ENCODE results near the gene CNTN5.

CNTN5 gene

DNA sequence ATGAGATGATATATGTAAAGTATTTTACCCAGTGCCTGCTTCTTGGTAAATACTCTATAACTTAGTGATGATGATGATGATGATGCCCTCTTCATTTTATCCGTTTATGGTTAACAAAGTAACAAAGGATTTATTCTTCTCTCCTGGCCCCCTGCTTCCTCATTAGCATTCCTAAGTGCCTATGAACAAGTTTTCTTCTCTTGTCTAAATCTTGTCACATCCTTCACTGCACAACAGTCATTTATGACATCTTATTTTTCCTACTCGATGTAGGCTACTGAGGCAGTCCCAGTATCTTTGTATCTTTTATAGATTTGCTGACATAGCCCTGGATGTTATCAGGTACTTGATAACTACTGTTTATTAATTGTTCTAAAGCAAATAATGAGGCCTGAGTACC, 911.9 kb downstream of the CNTN5 start:
- no peak for DNase-seq (ENCODE audit: low read depth)

DNA sequence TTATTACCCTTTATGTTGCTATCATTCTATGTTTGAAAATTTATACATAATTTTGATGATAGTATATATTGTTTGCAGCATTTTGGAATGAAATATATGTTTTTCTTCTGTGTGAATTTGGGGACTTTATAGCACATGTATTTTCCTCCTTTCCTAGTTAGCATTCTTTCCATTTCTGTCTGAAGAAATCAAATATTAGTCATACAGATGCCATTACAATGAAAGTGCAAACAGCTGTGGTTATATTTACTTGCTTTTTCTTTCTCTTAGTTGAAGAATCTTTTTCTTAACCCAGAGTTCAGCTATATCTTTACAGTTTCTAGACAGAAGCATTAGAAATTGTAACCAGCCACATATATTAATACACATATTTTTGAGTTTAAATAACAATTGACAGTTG, 913.3 kb downstream of the CNTN5 start:
- DNase-seq (ENCODE audit: low read depth): no peak

DNA sequence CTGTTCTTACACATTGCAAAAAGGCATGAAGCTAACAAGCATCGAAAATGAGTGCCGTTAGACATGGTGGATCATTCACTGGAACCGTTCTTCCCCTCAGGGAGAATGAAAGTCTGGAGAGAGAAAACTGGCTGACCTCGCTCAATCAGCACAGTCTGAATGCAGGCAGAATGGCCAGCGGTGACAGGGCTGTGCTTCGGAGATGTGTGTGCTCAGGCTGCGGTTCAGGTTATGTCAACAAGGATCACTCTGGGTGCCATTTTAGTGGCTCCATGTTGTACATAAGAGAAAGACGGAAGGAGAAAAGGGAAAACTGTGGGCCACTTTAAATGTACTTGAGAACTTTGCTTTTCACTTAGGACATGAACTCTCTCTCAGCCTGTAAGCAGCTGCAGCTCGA, 916.6 kb downstream of the CNTN5 start:
- no peak for DNase-seq (ENCODE audit: low read depth)

DNA sequence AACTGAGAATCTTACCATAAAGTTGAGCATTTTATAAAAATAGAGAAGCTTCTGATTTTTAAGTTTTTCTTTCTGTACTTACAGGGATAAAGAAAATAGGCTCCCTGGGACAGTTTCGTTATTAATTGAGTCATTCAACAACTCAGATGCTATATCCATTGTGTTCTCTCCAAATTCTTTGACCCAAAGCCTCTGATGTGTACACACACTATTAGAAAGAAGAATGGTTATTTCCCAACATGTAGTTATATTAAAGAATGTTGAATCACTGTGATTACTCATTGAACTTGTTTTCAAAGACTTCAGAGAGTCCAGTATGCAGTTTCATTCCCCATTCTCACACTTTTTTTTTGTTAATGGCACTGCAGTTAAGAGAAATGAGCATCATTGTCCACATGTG, 932.1 kb downstream of the CNTN5 start:
- DNase-seq (ENCODE audit: low read depth): no peak

DNA sequence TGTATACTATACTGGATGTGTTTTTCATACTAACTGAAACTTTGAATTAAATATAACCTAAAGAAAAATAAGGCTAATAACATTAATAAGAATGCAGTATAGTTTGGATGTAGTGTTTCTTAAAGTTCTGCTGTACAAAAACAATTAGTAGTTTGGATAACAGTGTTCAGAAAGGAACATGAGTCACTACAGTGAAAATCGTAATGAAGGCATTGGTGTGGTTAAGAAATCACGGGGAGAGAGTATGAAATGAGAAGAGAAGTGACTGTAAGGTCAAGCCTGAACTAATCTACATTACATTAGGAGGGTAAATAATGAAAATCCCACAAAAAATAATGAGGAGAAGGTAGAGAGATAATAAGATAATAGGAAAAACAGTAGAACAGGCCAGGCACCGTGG, 939.8 kb downstream of the CNTN5 start:
- no peak for DNase-seq (ENCODE audit: low read depth)

DNA sequence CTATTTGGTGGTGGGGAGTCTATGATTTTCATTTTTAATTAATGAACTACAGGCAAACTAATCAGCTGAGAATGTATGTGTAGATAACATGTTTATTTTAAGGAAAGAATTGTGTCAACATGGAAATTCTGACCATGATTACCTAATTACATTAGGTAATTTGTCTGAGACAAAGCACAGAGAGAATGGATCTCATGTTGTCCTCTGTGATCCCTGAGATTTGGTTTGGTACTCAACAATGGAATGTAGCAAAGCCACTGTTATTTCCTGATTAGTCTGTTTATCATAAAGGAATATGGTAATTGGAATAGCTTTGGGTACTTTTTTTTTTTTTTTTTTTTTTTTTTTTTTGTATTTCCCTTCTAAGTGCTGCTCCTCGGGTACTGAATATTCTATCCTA, 947.6 kb downstream of the CNTN5 start:
- DNase-seq (ENCODE audit: low read depth): no peak

DNA sequence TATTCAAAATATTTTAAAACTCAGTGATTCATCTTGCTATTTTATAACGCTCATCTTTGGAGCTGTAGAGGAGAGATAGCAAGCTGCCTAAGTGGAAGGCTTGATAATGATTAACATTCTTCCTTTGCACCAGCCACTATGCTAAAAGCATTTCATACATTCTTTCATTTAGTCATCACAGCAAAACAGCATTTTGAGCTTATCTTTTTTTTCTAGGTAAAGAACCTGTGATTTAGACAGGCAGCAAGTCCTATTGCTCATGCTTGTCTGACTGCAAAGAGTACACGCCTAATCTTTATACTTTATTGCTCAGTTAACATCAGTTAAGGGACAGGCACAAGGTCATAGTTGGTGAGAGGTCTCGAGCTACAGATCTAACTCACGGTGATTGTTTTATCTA, 953.2 kb downstream of the CNTN5 start:
- no peak for DNase-seq (ENCODE audit: low read depth)

DNA sequence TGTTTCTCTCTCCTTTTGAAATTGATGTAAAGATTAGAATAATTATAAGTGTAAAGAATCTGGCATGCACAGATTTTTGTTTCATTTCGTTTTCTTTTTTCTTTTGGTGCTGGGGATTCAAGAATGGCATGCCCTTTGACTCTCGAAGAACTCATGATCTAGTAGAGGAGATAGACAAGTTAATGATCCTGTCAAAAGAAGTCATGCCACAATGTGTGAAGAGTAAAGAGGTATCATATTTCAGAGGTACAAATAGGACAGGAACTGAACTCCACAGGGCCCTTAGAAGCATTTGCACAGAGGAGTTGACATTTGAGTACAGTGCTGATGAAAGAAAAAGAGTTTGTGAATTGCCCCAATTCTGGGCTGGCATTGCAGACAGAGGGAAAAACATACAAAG, 958.3 kb downstream of the CNTN5 start:
- DNase-seq (ENCODE audit: low read depth): no peak

DNA sequence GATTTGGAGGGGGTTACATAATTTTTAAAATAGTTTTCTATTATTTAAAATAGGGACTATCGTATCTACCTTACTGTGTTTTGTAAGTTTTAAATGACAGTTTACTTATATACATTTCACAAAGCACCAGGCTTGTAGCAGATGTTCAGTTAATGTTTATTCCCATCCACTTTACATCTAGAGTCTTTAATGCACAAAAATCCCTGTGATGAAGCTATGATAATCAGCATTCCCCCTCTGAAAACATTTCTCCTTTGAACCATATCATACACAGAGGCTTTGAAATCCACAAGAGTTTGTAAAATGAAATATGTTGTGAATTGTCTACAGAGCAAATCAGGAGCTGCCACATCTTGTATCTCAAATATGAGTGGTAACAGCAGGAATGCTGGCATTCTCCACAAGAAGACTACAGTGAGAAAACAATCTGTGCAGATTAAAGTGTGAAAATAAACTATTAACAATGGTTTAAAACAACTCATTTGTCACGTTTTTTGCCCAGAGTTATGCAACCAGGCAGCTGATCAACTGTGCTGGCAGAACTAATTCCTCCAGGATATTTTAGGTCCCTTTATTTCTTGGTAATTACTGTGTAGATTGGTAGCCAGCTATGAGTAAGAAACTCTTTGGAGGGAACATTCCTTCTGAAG, 967.2 kb downstream of the CNTN5 start:
- no peak for DNase-seq (ENCODE audit: low read depth)

DNA sequence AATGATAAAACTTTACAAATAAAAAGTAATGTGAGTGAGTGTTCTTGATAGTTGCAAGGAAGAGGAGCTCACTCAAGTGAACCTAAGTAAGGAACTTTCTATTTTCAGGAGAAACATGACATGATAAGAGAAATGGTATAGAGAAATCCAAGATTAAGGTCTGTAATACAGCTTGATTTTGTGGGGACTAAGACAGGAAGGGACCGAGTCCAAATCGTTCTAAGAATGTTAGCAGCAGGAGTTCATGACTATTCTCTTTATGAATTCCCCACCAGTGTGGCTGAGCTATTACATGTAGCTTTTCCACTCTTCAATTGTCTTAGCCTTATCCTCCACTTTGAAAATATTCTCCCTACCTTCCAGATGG, 967.7 kb downstream of the CNTN5 start:
- no peak for DNase-seq (ENCODE audit: low read depth)

DNA sequence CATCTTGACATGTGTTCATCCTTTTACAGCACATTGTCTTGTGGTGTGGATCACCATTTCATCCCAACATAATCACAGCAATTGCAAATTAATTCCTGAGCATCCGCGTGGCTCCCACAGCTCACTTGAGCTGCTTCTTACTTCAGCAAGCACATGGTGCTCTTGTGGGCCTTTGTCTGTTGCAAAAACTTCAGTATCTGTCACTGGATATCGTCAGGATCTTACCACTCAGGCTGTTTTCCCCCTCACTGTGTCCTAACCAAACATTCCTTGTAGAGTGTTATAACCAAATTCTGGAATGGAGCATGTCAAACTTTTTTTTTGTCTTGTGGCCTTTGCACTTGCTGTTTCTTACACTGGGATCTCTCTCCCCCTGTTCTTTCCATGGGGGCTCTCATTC, 983.2 kb downstream of the CNTN5 start:
- DNase-seq (ENCODE audit: low read depth): no peak

DNA sequence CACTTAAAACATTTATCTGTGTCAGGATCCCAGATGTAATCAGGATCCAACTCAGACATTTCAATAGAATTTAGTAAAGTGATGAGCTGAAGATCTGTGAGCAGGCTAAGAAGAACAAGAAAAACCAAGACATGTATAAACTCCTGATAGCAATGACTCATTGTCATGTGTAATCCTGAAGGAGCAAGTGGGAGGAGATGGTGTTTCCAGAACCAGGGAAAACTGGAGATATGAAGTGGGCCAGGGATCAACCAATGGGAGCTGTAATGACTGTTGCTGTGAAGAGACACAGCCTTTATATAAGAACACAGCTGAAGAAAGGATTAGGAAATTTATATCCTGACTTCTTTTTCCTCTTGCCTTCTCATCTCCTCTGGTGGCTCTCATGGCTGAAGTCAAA, 983.8 kb downstream of the CNTN5 start:
- DNase-seq (ENCODE audit: low read depth): no peak

DNA sequence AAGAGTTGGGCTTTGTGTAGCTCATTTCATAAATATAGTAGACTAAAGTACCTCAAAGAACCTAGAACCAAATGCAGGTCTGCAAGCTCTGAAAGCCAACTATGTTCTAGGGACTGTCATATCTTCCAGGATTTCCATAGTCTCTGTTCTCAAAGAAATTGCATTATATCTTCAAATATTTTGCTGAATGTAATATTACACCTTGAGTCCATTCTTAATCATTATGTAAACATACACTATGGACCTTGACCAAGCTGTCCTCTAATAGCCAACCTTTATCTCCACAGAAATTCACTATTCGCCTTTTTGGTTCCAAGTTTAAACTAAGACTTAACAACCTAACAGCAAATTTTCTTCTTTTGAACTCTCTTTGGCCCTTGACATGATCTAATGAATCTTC, 987.7 kb downstream of the CNTN5 start:
- no peak for DNase-seq (ENCODE audit: low read depth)

DNA sequence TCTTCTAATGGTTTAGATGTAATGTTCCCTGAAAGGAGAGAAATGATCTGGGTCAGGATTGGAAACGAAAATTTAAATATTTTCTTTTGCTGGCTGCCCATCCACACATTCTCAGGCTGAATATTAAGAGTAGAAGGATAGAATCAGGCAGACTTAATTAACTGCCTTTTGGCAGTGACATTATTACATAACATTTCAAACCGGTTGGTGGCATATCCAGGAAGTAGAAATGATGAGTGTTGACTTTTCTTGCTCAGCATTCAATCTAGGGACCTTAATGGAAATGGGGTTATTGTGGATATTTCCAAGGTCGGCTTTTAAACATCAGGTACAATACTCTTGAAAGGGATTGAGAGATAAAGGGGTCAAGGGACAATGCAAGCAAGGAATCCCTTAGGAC, 989.0 kb downstream of the CNTN5 start:
- DNase-seq (ENCODE audit: low read depth): no peak

DNA sequence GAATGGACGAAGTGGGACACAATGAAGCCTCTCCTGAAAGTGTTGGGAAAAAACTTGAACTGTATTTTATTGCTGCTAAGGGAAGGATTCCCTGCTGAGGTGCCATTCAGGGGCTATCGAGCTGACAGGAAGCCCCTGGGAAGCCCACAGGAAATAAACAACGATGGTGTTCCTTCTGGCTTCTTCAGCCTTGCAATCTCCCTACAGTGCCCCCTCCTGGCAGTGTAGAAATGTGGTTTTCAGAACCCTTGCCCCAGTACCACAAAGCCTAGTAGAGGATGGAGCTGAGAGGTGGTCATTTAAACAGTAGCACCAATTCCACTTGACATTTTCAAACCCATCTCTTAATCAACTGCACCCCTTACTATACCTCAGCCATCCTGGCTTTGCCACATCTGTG, 989.6 kb downstream of the CNTN5 start:
- DNase-seq (ENCODE audit: low read depth): no peak

DNA sequence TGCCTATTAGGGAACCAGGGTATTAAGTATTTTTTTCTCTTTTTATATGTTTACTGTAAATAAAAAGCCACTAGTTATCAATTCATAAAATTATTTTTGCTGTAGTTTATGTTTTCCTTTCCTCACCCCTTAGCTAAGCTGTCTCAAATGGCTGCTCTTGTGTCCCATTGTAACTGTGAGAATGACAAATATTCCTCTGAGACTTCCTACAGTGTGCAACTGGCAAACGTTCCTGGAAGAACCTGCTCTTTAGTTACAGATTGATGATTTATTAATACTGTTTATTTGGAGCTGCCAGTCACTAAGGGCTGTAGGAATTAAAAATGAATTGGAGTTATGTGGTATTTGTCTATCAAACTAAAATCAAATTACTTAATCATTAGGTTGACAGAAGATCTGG, 990.9 kb downstream of the CNTN5 start:
- DNase-seq (ENCODE audit: low read depth): no peak

DNA sequence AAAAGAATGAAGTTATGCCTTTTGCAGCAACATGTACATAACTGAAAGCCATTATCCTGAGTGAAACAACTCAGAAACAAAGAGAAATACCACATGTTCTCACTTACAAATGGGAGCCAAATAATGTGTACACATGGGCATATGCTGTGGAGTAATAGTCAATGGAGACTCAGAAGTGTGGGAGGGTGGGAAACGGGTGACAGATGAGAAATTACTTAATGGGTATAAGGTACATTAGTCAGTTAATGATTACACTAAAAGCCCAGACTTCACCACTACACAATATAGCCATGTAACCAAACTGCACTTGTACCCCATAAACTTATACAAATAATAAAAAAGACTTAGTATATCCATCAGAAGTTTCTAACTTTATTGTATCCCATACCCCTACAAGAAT, 992.3 kb downstream of the CNTN5 start:
- DNase-seq (ENCODE audit: low read depth): no peak

DNA sequence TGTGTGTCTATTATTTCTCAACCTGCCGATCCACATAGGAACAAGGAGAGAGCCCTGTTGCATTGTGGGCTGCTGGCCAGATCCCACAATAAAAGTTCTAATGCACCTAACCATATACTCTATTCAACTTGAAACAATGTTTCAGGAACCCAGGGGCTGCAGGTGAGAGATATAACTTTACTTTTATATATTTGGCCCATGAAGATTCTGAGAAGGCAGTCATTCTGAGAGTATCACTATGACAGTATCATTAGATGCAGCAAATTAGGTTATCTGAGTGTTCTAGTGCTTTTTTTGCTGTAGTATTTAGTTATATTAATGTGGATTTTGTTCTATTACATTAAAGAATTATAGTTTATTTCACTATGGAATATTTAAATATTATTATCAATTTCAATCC, 1011.2 kb downstream of the CNTN5 start:
- DNase-seq (ENCODE audit: low read depth): no peak

DNA sequence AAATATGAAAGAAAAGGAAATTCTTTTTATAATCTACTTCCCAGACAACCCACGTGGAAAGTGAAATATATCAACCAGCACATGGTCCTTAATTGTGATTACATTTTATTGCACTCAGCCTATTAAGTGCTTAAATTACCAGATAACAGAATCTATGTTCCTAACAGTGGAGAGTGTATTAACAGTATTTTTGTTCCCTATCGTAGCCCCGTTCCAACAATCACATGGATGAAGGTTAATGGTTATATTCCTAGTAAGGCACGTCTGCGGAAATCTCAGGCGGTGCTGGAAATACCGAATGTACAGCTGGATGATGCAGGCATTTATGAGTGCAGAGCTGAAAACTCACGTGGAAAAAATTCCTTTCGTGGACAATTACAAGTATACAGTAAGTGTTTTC, 1040.3 kb downstream of the CNTN5 start:
- DNase-seq (ENCODE audit: low read depth): no peak

DNA sequence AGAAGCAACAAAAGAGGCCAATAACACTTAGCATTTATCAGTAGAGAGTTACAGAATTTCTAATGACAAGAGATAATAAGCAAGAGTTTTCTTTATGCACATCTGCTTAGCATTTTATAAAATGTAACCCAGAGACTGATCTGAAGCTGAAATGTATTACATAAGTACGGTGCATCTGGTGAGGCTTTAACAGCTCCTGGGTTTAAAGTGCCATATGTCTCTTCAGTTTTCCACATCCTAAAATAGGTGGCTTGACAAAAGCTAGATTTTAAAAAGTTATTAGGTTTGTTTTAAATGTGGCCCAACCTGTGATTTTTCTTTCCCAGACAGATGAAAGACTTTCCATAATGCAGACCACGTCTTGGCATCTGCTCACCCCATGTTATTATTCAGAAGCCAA, 1045.7 kb downstream of the CNTN5 start:
- DNase-seq (ENCODE audit: low read depth): no peak

DNA sequence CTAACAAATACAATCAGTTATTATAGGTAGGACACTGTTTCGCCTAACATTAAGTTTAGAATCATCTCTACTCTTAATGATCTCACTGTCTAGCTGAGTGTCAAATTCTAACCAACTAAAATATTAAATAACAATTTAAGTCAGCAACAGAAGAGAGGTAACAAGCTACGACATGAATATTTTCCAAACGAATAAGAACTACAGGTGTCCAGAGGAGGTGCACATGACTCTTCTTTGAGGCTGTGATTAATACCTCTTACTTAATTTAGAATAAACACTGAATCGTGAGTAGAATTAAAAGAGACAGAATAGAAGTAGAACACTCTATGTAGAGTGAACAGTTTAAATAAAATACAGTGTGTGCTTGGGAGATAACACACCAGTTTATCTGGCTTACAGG, 1047.4 kb downstream of the CNTN5 start:
- no peak for DNase-seq (ENCODE audit: low read depth)

DNA sequence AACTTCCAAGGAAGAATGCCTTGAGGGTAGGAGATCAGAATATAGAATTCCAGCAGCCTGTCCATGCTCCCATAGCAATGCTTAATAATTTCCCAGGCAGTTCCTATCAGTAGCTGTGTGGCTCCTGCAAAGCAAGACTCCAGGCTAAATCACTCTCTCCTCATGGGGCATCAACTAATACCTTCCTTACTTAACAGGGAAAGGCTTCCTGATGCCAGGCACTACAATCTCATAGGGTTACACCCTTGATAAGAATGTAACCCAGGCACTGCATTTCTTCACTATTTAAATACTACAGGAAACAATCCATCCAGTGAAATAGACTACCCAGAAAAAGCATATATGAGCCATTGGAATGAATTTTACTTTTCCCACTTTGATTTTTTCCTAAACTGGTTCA, 1051.4 kb downstream of the CNTN5 start:
- no peak for DNase-seq (ENCODE audit: low read depth)

DNA sequence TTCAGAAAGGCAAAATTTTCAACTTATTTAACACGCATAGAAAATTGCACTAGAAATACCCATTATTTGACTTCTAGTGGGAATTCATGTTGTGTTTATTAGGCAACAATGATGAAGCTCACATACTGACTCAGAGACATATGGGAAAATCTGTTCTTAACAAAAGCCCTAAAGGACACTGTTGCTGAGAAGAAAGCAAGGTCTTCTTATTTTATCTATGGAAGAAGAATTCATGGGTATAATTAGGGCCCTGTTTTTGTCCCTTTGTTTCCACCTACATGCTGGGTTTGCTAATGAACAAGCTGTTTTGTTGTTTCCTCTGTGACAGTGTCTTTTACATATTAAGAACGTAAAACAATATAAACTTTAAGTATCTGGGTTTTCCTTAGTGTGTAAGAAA, 1059.6 kb downstream of the CNTN5 start:
- DNase-seq (ENCODE audit: low read depth): no peak

DNA sequence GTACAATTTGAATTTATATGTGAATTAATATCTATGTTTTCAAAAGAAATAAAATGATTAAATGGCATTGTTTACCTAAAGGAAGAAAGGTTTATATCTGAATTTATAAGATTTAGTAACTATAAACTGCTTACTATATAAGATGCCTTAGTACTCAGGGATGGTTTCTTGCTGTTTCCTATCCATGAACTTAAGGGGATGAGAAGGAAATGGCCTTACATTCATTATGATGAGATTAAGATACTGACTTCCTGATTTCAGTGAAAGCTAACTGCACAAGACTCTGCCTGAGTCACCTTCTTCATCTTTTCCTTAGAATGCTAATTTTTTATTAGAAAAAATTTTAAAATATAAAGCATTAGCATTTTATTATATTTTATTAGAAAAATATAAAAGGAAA, 1060.1 kb downstream of the CNTN5 start:
- no peak for DNase-seq (ENCODE audit: low read depth)

DNA sequence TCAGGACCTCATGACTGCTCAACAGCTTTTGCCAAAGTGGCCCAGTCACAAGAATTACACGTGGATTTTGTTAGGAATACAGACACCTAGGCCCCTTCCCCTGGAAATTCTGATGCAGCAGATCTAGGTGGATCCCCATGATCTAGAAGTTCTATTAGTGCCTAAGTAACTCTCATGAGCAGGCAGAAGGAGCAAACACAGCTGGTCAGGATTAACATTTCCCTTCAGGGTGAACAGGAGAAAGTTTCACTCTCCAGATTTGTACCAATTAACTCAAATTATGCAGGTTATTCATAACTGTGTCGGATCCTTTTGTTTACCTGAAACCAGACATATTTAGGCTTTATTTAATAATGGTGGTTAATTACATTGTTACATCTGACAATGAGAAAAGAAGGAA, 1072.9 kb downstream of the CNTN5 start:
- DNase-seq (ENCODE audit: low read depth): no peak

Measured in EH (cell line).